ENCODE results near the gene MYO1H. TPM values are rescaled to one million over a fixed set of nuclear protein-coding genes. Genes with fewer than 3 reads are reported as not detected.

The MYO1H gene
- total and polyA plus RNA-seq, 2 of the 13 experiments (the other 11 are each of a cell fraction or from before 2014, with no cell fraction given), result not detected

DNA sequence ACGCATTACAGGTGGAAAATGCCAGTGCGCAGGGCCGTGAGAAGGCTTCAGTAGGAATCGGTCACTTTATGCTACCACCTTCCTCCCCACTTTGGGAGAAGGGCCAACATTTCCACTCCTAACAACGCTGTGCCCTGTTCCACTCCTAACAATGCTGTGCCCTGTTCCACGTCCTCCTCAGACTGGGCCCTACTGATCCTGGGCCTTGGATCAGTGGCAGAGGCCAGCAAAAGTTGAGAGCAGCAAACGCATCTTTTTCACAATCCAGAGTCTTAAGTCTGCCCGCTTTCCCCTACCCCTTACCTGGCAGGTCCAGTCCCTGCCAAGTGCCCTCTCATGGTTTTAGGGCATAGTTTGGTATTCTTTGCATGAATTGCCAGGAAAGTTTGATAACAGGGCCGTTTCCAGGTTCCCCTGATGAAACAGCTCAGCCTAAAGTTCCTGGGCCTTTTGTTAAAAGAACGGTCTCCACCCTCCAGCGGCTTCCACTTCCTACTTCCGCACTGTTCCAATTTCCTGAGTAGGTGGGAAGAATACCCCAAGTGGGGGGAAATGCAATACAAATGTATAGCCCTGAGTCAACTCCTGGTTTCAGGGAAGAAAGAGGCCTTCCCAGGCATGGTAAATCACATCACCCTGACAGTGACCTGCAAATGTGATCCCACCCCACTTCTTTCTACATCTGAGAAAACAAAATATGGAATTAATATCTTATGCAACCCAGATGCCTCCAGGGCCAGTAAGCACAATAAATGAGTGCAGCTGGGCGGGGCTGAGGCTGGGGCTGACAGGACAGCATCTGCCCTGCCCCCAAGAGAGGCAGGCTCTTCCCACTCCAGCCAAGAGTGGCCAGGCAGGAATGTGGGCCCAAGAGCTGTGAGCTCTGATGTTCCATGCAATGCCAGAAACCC lies 114.4 kb downstream of the MYO1H start (continued):
- TF ChIP-seq, protein P1, sequence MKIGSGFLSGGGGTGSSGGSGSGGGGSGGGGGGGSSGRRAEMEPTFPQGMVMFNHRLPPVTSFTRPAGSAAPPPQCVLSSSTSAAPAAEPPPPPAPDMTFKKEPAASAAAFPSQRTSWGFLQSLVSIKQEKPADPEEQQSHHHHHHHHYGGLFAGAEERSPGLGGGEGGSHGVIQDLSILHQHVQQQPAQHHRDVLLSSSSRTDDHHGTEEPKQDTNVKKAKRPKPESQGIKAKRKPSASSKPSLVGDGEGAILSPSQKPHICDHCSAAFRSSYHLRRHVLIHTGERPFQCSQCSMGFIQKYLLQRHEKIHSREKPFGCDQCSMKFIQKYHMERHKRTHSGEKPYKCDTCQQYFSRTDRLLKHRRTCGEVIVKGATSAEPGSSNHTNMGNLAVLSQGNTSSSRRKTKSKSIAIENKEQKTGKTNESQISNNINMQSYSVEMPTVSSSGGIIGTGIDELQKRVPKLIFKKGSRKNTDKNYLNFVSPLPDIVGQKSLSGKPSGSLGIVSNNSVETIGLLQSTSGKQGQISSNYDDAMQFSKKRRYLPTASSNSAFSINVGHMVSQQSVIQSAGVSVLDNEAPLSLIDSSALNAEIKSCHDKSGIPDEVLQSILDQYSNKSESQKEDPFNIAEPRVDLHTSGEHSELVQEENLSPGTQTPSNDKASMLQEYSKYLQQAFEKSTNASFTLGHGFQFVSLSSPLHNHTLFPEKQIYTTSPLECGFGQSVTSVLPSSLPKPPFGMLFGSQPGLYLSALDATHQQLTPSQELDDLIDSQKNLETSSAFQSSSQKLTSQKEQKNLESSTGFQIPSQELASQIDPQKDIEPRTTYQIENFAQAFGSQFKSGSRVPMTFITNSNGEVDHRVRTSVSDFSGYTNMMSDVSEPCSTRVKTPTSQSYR (CRISPR knock-in tag; IDR thresholded peaks at IDR 0.05; ENCODE audit: borderline replicate concordance), result peak; percentile 39; the same call in 1 of the 2 replicates

DNA sequence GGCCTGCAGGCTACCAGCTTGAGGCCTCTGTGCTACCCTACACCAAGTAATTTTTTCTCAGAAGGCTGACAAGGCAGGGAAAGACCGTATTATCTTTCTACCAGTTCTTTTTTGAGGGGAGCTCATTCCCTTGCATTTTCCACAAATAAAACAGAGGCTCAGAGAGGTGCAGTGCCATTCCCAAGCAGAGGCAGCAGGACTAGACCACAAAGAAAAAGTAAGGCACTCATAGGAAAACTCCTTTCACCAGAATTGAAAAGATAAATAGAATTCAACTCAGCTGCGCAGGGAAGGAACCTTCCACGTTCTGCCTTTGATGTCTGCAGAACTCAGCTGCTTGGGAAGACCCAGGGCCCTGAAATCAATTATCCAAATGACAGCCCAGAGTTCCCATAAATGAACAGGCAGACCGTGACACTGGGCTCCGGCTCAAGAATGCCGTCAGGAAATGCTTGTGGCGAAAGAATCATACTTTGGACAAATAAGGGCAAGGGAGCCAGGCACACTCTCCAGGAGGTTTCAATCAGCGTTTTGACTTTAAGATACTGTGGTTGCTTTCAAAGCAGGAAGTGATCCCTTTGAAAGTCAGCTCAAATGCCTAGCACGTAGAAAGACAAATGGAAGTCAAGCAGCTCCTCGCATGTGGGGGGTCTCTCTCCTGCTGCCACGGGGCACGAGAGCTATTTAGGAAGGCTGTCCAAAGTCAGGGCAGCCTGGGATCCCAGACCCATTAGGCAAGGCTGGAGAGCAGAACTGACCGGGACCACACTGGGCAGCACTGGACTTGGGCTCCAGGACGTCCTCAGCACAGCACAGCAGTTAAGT lies 115.4 kb downstream of the MYO1H start:
- intact Hi-C loops (cut with micrococcal nuclease; ENCODE audit: unreplicated experiment), result no loop called here

More for the DNA sequence above, 115.4 kb downstream of the MYO1H start:
- TF ChIP-seq CENPT (CRISPR knock-in tag; IDR thresholded peaks at IDR 0.05; ENCODE audit: low read depth) (no peak), CCDC6 (CRISPR knock-in tag; IDR thresholded peaks at IDR 0.05) (no peak), ZNF781 (CRISPR knock-in tag; IDR thresholded peaks at IDR 0.05; ENCODE audit: borderline replicate concordance, not compliant biosample characterization) (no peak), HOXA5 (CRISPR knock-in tag; IDR thresholded peaks at IDR 0.05) (no peak), SRF (IDR thresholded peaks at IDR 0.05; ENCODE audit: low read depth, low read length) (peak; percentile 77), XRCC5 (optimal IDR thresholded peaks at IDR 0.05; ENCODE audit: low read length) (no peak), ZSCAN12 (CRISPR knock-in tag; IDR thresholded peaks at IDR 0.05) (no peak), DNMT3B (CRISPR knock-in tag; conservative IDR thresholded peaks at IDR 0.05) (no peak), ZMYM3 (CRISPR knock-in tag; IDR thresholded peaks at IDR 0.05) (no peak)
- Histone ChIP-seq H3K27ac (ENCODE audit: extremely low read length, insufficient read depth, low read length) (peak overlapping the region; percentile 38), H2AFZ (ENCODE audit: low read length) (no peak overlapping the region), H3K9me3 (ENCODE audit: low read length) (no peaks in the 10 kb centered on the region), H4K20me1 (ENCODE audit: insufficient read depth, low read length) (no peaks in the 10 kb centered on the region; the same call in 1 of the 2 replicates), H3K9ac (ENCODE audit: insufficient read depth, low read depth, low read length) (no peak overlapping the region; the same call in none of the 2 replicates), H3K4me3 (replicated peaks in 1 of 3; ENCODE audit: insufficient read depth in 1 of 3, low read depth in 2 of 3, low read length in 3 of 3) (no peak overlapping the region), H3K4me1 (ENCODE audit: insufficient read depth, low read length) (peaks cover 39% of the 10 kb centered on the region), H3K27me3 (ENCODE audit: control insufficient read depth in 1 of 2, insufficient read depth in 2 of 2, low read length in 2 of 2) (no peaks in the 10 kb centered on the region), H3K79me2 (ENCODE audit: insufficient read depth, low read length) (peaks cover 18% of the 10 kb centered on the region), H3K36me3 (replicated peaks in 1 of 2; ENCODE audit: control insufficient read depth in 1 of 2, insufficient read depth in 2 of 2, low read length in 2 of 2) (peaks cover 15 to 44% of the 10 kb centered on the region in 2 experiments), H3K4me2 (ENCODE audit: low read depth, low read length) (peak overlapping the region; percentile 67)
- in situ Hi-C loops (cut with HindIII; ENCODE audit: extremely low pct_ligation_motif_present, low pct_unique_long_range_greater_than_20kb), result no loop called here
- ChIA-PET CTCF (ENCODE audit: low intra/inter-chr PET ratio, low total read pairs) (no interaction called here), POLR2A (interaction anchor here (1.5 to 2.9 kb wide), 3 partner anchors 14 to 347 kb away, joined by 4 to 16 read pairs (median 11); partner anchors contain the start of genes ACACB, KCTD10 and UBE3B)
- BruUV-seq (replicated peaks), result no TSS peak
- peak; percentile 63 for DNase-seq (ENCODE audit: low spot score)
- peak; percentile 47 for ATAC-seq
- peak; percentile 18 for FAIRE-seq
- 42% methylated on average over 14 of the region's 14 CpGs for WGBS (ENCODE audit: low lambda C conversion rate)

Measured in HepG2 (cell line).